GM21825 (cell line): ENCODE measurements around the gene KRTAP1-5.
"Not testable (repeated sequence)": the region's sequence is repeated elsewhere in the genome, so short reads cannot be mapped to it uniquely, and the experiment has no call there.

Experiments
- ATAC-seq: cut with Tn5 transposase; IDR thresholded peaks from one replicate; pipeline ENCODE4 v1.9.1; 2021; ENCODE audit warnings: mild to moderate bottlenecking, moderate library complexity; ENCODE audit not compliant: unreplicated experiment

Gene KRTAP1-5

GRCh38 chr17:41049110-41049509 lies 22.1 kb upstream of the KRTAP1-5 start:
- ATAC-seq = no peak

GRCh38 chr17:41048441-41048840 lies 21.4 kb upstream of the KRTAP1-5 start:
- no peak for ATAC-seq

GRCh38 chr17:41046735-41047465 lies 19.9 kb upstream of the KRTAP1-5 start, which contains the start of gene KRTAP2-1:
TSS of gene KRTAP2-1 (minus strand) at chr17:41047316. CDS start at chr17:41047267, 49 bp downstream.
- not testable (repeated sequence) for ATAC-seq

DNA sequence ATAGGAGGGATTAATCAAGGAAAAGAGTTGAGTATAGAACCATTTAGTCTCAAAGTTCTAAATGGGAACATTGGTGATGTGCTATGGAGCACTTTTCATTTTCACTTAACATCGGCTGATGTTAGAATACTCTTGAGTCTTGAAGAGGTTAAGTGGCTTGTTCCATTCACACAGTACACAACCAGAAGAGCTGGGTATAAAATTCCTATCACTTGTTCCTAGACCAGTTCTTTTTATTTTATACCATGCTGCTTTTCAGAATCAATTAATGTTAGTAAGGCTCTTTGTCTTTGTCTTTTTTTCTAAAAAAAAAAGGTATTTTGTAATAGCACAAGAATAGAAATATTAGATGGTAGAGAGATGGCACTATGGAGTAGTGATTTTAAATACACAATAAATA lies 15.9 kb upstream of the KRTAP1-5 start:
- no peak for ATAC-seq

DNA sequence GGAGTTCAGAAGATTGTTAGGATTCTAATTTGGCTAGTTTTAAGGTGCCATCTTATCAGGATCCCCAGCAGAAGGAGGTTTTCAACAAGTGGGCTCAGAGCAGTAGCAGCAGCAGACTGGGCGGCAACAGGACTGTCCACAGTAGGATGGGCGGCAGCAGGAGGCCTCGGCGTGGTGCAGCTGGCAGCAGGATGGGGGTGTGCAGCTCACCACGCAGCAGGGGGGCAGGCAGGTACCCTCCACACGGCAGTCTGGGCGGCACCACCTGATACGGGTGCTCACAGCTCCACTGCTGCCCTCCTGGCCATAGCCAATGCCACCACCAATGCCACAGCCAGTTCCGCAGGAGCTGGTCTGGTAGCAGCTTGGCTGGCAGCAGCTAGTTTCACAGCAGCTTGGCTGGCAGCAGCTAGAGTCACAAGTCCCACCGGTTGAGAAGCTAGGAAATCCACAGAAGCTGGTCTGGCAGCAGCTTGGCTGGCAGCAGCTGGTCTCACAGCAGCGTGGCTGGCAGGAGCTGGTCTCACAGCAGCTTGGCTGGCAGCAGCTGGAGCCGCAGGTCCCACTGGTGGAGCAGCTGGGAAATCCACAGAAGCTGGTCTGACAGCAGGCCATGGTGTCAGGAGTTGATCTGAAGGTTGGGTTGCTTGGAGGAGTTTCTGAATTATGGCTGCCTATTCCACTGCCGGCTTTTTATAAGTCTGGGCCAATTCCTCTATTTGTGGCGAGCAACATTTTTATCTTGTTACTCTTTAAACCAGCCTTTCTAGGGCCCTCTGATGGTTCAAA lies 14.0 kb upstream of the KRTAP1-5 start, which contains the start of gene KRTAP1-1:
Gene KRTAP1-1, minus strand, starts transcription at position 668 of the 789 bp plus-strand sequence. Its CDS starts 53 bp downstream, at position 615.
- not testable (repeated sequence) for ATAC-seq

DNA sequence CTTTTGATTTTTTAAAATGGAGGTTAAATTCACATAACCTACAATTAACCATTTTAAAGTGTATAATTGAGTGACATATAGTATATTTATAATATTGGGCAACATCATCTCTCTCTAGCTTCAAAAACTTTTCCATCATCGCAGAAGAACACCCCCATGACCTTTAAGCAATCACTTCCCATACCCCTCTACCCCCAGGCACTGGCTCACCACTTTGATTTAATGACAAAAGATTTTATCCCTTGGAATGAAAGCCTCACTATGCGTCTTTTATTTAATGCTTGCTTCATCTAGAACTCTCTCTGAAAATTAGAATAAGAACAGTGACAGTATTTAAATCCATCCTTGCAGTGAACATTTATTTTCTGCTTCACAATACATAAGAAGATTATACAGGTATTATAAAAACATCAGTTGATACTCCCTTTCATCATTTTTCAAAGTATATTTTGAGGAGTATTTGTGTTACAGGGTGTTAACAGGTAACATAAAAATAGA lies 10.9 kb upstream of the KRTAP1-5 start:
- no peak for ATAC-seq

DNA sequence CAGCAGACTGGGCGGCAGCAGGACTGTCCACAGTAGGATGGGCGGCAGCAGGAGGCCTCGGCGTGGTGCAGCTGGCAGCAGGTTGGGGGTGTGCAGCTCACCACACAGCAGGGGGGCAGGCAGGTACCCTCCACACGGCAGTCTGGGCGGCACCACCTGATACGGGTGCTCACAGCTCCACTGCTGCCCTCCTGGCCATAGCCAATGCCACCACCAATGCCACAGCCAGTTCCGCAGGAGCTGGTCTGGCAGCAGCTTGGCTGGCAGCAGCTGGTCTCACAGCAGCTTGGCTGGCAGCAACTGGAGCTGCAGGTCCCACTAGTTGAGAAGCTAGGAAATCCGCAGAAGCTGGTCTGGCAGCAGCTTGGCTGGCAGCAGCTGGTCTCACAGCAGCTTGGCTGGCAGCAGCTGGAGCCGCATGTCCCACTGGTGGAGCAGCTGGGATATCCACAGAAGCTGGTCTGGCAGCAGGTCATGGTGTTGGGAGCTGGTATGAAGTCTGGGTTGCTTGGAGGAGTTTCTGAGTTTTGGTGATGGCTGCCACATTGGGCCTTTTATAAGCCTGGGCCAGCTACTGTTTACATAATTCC lies 7.4 kb upstream of the KRTAP1-5 start, which contains the start of gene KRTAP1-3:
Gene KRTAP1-3, minus strand, starts transcription at position 529 of the 590 bp plus-strand sequence. Its CDS starts 53 bp downstream, at position 476.
- not testable (repeated sequence) for ATAC-seq

DNA sequence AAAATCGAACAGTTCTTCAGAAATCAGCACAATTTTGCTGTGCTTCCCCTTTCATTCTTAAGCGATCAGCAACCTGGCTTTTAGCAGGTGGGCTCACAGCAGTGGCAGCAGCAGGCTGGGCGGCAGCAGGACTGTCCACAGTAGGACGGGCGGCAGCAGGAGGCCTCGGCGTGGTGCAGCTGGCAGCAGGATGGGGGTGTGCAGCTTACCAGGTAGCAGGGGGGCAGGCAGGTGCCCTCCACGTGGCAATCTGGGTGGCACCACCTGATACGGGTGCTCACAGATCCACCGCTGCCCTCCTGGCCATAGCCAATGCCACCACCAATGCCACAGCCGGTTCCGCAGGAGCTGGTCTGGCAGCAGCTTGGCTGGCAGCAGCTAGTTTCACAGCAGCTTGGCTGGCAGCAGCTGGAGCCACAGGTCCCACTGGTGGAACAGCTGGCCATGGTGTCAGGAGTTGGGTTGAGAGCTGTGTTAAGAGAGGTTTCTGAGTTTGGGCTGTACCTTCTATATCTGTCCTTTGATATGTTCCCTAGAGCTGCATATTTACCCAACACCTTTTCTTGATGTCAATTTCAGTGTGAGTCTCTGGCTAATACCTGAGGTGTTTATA lies 2.7 kb upstream of the KRTAP1-5 start, which contains the start of gene KRTAP1-4:
Gene KRTAP1-4, minus strand, starts transcription at position 563 of the 613 bp plus-strand sequence. Its CDS starts 117 bp downstream, at position 446.
- ATAC-seq = no peak

DNA sequence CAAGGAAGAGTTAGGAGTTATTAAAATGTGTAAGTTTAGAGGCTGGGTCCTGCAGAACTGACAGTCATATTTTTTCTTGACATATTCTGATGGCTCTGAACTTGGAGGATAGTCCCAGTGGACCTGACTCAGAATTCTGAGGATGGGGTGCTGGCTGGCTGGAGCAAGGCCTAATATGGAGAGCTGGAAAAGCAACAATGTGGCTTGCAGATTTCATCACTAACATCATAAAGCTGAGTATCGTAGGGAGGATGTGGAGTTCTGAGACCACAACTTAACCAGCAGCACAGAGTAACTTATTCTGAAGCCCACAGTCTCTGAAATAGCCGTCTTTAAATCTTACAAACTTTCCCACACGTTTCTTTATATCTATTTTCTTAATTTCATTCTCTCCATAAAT lies 2.3 kb downstream of the KRTAP1-5 start:
- no peak for ATAC-seq

- ATAC-seq = no peak
Measured at GRCh38 chr17:41020336-41020735, 6.7 kb downstream of the KRTAP1-5 start.

DNA sequence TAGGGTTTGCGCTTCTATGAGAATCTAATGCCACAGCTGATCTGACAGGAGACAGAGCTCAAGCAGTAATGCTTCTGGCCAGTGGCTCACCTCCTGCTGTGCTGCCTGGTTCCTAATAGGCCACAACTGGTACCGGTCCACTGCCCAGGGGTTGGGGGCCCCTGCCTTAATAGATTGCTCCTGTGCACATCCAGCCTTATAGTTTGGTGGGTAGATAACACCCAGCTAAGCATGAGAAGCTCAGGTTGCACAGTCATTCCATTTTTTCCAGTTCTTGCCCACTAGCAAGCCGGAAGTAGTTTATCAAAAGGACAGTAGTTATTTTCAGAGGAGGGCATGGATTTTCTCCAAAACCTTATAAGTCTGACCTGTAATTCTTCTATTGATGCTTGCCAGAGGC lies 7.6 kb downstream of the KRTAP1-5 start:
- no peak for ATAC-seq

DNA sequence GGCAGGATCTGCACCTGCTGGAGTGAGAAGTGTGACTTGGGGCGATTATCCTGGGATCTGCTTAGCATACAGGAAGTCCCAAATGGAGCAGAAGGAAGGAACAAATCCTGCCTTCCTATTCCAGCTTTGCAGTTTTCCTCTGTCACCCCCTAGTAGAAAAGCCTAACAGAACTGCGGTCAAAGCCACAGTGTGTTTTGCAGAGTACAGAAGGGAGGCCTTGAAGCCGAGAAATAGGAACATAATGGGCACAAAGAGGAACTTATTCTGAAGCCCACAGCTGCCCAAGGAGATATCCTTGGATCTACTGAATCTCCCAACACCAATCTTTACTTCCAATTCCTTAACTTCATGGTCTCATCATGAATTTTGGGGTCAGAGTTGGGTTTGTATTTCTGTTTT lies 8.5 kb downstream of the KRTAP1-5 start:
- ATAC-seq = no peak

DNA sequence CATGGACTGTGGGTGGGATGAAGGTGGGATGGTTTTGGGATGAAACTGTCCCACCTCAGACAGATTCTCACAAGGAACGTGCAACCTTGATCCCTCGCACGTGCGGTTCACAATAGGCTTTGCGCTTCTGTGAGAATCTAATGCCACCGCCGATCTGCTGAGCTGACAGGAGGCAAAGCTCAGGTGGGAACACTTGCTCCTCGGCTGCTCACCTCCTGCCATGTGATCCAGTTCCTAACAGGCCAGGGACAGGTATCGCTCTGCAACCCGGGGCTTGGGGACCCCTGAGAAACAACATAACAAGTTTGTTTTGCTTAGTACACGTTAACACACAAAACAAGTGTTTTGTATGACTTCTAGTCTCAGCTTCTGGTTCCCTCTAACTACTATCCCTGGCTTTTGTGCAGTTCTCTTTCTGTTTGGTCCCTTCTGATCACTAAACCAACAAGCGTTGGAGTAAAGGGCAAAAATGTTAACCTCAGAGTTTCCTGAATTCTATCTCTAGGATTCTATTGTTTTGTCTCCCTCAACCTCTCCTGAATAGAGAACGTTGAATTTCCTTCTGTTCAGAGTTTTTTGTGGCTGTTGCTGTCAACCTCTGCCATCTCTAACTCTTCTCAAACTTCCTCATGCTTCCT lies 10.3 kb downstream of the KRTAP1-5 start:
- ATAC-seq = no peak

DNA sequence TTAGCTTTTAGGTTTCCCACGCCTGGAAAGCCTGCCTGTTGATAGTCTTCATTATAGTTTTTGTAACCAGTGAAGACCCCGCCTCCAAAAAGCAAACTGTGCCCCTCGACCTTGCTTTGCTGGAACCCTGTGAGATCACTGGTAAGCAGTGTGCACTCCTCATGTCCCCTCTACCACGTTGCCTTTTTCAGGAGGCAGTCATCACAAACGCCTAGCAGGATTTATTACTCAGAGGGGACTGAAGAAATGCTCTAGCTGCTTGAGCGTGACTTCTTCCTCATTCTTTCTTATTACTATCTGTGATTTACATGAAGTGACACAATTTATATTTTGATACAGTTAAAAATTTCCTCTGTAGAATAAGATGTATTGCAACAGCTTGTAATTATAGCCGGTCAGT lies 11.6 kb downstream of the KRTAP1-5 start:
- no peak for ATAC-seq

DNA sequence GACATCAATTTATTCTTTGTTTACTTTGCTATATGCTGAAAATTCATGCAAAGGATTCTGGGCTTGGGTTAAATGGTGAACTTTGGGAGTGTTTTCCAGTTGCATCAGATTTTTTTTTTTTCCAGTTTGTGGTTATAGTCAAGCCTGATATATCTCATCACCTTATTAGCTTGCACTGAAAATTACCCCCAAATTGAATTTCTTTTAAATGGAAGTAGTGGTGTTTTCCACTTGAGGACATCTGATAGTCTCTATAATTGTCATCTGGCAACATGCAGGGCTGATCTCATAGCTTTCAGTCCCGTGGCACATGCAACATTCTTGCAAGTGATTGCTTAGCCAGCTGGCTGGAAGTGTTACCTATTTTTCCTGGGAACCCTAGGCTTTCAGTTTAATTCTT lies 13.4 kb downstream of the KRTAP1-5 start:
- no peak for ATAC-seq

- ATAC-seq = no peak
Measured at GRCh38 chr17:41013181-41013580, 13.8 kb downstream of the KRTAP1-5 start.

GRCh38 chr17:41012326-41013120 lies 14.5 kb downstream of the KRTAP1-5 start:
- no peak for ATAC-seq

DNA sequence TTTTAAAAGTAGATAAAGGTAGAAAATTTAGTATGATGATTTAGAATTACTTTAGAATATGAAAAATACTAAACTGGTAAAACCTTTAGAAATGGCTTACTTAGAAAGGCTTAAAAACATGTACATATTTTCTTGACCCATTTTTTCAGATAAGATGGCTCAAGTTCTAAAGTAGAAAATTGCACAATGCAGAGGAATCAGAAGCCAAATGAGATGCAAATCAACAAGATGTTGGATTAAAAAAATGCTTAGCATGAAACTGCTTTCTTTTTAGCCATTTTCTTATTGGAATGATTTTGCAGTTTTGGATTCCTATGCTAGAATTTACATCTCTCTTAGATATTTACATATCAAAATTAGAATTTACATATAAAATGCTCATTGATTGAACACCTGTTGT lies 16.6 kb downstream of the KRTAP1-5 start:
- ATAC-seq = no peak

DNA sequence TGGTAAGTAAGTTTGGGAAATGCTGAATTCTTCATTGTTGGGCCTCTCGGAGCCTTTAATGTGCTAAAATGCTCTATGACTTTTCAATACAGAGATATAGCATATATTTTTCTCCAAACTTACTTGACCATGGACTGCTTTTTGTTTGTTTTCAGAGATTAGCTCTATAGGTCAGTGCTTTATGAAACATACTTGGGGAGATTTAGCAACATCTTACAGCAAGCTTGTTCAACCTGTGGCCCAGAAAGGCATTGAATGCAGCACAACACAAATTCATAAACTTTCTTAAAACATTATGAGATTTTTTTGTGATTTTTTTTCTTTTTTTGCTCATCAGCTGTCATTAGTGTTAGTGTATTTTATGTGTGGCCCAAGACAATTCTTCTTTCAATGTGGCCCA lies 17.1 kb downstream of the KRTAP1-5 start:
- ATAC-seq = no peak
